Tibial nerve (tissue), 4 donors: ENCODE results near the gene TXLNB. TPM values are rescaled to one million over a fixed set of nuclear protein-coding genes. Genes with fewer than 3 reads are reported as not detected.
"Not testable (repeated sequence)": the region's sequence is repeated elsewhere in the genome, so short reads cannot be mapped to it uniquely, and the experiment has no call there.

Source experiments
- DNase-seq, 2 donors: peaks; one replicate each; pipeline ENCODE4 v3.0.0-alpha.2; 2019; ENCODE audit warnings: low spot score in 2 of 2
- H3K27ac ChIP-seq, 4 donors: fragments of 200-600 bp; sonication (generic) in 3 of 4; one replicate each; pipeline ENCODE4 v1.5.1; 2017 to 2019; ENCODE audit warnings: mild to moderate bottlenecking in 1 of 4
- H3K27me3 ChIP-seq, 2 donors: fragments of 200-600 bp; sonication (generic) in 1 of 2; one replicate each; pipeline versions ENCODE4 v1.5.1 to v1.6.0; 2017 to 2019
- H3K36me3 ChIP-seq, 3 donors: fragments of 200-600 bp; sonication (generic); one replicate each; pipeline ENCODE4 v1.5.1; 2018 to 2019
- H3K4me1 ChIP-seq, 4 donors: fragments of 200-600 bp; sonication (generic) in 3 of 4; one replicate each; pipeline ENCODE4 v1.5.1; 2017 to 2019
- H3K4me3 ChIP-seq, 4 donors: fragments of 200-600 bp; sonication (generic) in 3 of 4; one replicate each; pipeline ENCODE4 v1.5.1; 2017 to 2019; ENCODE audit warnings: mild to moderate bottlenecking in 1 of 4, moderate library complexity in 1 of 4
- H3K9me3 ChIP-seq, 4 donors: fragments of 200-600 bp; sonication (generic) in 3 of 4; one replicate each; pipeline ENCODE4 v1.5.1; 2017 to 2019
- EP300 ChIP-seq, 2 donors: sonication (generic); formaldehyde crosslinking; IDR thresholded peaks; one replicate each; pipeline ENCODE4 v1.6.1; 2017; ENCODE audit warnings: antibody characterized with exemption in 2 of 2, mild to moderate bottlenecking in 1 of 2
- POLR2A ChIP-seq, 2 donors: fragments of 450-650 bp; IDR thresholded peaks; one replicate each; pipeline ENCODE4 v1.6.1; 2017; ENCODE audit warnings: antibody characterized with exemption in 2 of 2, mild to moderate bottlenecking in 2 of 2, moderate library complexity in 2 of 2
- WGBS, 2 donors: methylation state at CpG; one replicate each; pipeline ENCODE4 v1.1.5; 2018; 5-methylcytosine and 5-hydroxymethylcytosine counted together
- total RNA-seq, 4 donors: library from RNA; depleted of rRNA; stranded (reverse); fragments of >200 nt; gene quantifications; one replicate each; pipeline ENCODE4 v1.1.0, GENCODE V29; 2016
- TF ChIP-seq, protein P1 (sequence below), 5 experiments: fragments of 200-600 bp in 3 of 5; fragments of 450-650 bp in 2 of 5; sonication (generic) in 3 of 5; IDR thresholded peaks; one replicate each; pipeline ENCODE4 v1.5.1; 2016 to 2019; ENCODE audit warnings: antibody characterized with exemption in 5 of 5, mild to moderate bottlenecking in 3 of 5, moderate library complexity in 2 of 5

Gene TXLNB
- total RNA-seq, 4 donors from 2014 or later = under 0.01 to 0.63 (median 0.26) TPM

DNA sequence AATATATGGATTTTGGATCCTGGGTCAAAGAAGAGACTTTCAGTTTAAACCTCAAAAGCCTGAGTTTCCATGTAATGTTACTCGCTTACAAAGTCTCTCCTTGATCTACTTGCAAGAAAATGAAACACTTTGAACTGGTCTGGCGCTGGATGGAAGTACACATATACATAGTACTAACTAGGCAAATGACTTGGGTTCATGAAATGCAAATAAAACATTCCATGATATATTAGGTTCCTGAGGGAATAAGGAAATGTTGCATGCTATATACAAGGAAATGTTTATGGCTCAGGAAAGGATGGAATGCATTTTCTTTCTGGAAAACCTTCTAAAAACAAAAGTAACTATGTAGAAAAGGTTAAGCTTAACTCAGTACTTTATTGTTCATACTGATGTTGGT lies 11.4 kb upstream of the TXLNB start:
- Histone ChIP-seq H3K27ac (no peak overlapping the region), H3K4me1 (no peaks in the 10 kb centered on the region), H3K9me3 (no peaks in the 10 kb centered on the region), H3K4me3 (no peak overlapping the region), H3K27me3 (no peaks in the 10 kb centered on the region), H3K36me3 (no peaks in the 10 kb centered on the region)
- DNase-seq = no peak
- 91% methylated on average over 2 of the region's 2 CpGs for WGBS, 2 donors
- no peak for TF ChIP-seq POLR2A (IDR thresholded peaks at IDR 0.05)
- no peak for TF ChIP-seq EP300 (IDR thresholded peaks at IDR 0.05)
- TF ChIP-seq, protein P1, sequence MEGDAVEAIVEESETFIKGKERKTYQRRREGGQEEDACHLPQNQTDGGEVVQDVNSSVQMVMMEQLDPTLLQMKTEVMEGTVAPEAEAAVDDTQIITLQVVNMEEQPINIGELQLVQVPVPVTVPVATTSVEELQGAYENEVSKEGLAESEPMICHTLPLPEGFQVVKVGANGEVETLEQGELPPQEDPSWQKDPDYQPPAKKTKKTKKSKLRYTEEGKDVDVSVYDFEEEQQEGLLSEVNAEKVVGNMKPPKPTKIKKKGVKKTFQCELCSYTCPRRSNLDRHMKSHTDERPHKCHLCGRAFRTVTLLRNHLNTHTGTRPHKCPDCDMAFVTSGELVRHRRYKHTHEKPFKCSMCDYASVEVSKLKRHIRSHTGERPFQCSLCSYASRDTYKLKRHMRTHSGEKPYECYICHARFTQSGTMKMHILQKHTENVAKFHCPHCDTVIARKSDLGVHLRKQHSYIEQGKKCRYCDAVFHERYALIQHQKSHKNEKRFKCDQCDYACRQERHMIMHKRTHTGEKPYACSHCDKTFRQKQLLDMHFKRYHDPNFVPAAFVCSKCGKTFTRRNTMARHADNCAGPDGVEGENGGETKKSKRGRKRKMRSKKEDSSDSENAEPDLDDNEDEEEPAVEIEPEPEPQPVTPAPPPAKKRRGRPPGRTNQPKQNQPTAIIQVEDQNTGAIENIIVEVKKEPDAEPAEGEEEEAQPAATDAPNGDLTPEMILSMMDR (IDR thresholded peaks at IDR 0.05) = no peak

DNA sequence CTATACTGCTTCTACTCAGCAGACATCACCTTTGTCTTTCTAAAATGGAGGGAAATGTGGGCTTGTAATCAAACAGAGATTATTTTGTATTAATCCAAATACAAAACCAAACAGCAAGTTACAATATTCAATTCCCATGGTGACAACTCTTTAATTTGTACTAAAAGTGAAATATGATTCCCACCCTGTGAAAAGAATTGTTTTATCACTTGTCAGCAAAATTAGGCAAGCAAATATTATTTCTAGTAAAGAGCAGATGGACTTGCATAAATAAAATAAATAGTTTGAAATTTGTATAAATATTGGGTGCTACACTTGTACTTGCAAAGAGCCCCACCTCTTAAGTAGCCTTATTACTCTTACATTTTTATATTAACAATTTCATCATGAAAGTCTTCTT lies 6.1 kb upstream of the TXLNB start:
- no peak overlapping the region for H3K27ac ChIP-seq
- no peak for TF ChIP-seq POLR2A (IDR thresholded peaks at IDR 0.05)
- no peak for TF ChIP-seq EP300 (IDR thresholded peaks at IDR 0.05)
- TF ChIP-seq, protein P1 (IDR thresholded peaks at IDR 0.05) = no peak
- no peaks in the 10 kb centered on the region for H3K9me3 ChIP-seq
- DNase-seq = no peak
- H3K4me3 ChIP-seq = no peak overlapping the region
- no peaks in the 10 kb centered on the region for H3K4me1 ChIP-seq
- H3K27me3 ChIP-seq = no peaks in the 10 kb centered on the region
- H3K36me3 ChIP-seq = no peaks in the 10 kb centered on the region

DNA sequence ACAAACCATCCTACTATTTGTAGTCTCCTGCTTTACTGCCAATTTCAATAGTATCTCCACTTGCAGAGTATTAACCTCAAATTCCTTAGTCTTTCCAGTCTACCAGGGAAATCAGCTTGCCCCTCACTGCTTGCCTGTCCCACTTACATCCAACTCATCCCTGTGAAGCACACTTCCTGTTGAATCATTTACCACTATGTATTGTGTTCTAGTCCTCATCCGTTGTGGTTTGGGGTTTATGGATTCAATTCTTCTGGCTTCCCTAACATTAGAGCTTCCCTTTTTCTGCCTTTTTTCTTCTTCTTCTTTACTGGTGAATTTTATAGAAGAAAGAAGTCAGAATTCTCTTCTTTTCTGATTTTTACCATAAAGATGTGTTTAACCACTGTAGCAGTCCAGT lies 5.1 kb upstream of the TXLNB start:
- Histone ChIP-seq H3K4me3 (no peak overlapping the region), H3K4me1 (peaks cover 0 to 7% (median 3%) of the 10 kb centered on the region in 4 donors), H3K27ac (no peak overlapping the region), H3K9me3 (no peaks in the 10 kb centered on the region), H3K27me3 (no peaks in the 10 kb centered on the region), H3K36me3 (no peaks in the 10 kb centered on the region)
- DNase-seq = no peak
- 60 to 69% methylated on average over 1 of the region's 1 CpG for WGBS, 2 donors
- TF ChIP-seq EP300 (IDR thresholded peaks at IDR 0.05) = peak in 1 of 2 donors; percentile 35
- TF ChIP-seq, protein P1 (IDR thresholded peaks at IDR 0.05) = no peak

DNA sequence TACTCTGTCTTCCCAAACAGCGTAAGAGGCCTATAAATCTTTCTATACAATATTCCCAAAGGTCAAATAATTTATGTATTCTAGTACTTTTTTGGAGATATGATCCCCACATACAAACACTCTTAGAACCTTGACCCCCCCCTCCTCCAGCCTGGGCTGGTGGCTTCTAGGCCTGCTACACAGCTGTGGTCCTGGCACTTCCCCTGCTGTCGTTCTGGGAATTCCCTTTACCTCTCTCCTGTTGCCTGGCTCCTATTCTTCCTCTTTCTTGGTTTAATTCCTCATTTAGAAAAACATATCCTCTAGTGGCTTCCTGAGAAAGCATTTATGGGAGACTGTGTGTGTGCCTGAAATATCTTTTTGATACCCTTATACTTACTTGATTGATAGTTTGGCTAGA lies 4.1 kb upstream of the TXLNB start:
- TF ChIP-seq, protein P1 (IDR thresholded peaks at IDR 0.05) = no peak
- TF ChIP-seq POLR2A (IDR thresholded peaks at IDR 0.05) (no peak), EP300 (IDR thresholded peaks at IDR 0.05) (no peak)
- Histone ChIP-seq H3K27ac (no peak overlapping the region), H3K36me3 (no peaks in the 10 kb centered on the region), H3K4me1 (peaks cover 0 to 18% (median 5%) of the 10 kb centered on the region in 4 donors), H3K9me3 (no peaks in the 10 kb centered on the region), H3K27me3 (no peaks in the 10 kb centered on the region), H3K4me3 (no peak overlapping the region)
- 74 to 79% methylated on average over 2 of the region's 2 CpGs for WGBS, 2 donors
- no peak for DNase-seq

DNA sequence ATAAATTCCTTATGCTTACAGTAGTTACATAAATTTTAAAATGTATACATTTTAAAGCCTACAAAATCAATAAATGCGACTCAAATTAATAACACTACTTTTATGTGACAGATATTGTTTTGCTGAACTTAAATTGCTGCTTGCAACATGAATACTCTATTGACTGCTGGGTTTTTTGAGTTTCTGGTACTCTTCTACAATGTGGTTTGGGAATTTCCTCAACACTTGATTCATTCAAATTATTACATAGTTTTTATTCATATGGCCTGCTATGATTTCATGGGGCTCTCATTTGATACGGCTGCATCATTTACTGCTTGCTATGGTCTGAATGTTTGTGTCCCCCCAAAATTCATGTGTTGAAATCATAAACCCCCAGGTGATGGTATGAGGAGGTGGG lies 2.3 kb upstream of the TXLNB start:
- Histone ChIP-seq H3K36me3 (no peaks in the 10 kb centered on the region), H3K9me3 (no peaks in the 10 kb centered on the region), H3K4me1 (peaks cover 0 to 25% (median 13%) of the 10 kb centered on the region in 4 donors), H3K27ac (no peak overlapping the region), H3K4me3 (no peak overlapping the region), H3K27me3 (no peaks in the 10 kb centered on the region)
- 63% methylated on average over 2 of the region's 2 CpGs for WGBS, 2 donors
- TF ChIP-seq EP300 (IDR thresholded peaks at IDR 0.05) (no peak), POLR2A (IDR thresholded peaks at IDR 0.05) (no peak)
- TF ChIP-seq, protein P1 (IDR thresholded peaks at IDR 0.05) = no peak
- DNase-seq = no peak

DNA sequence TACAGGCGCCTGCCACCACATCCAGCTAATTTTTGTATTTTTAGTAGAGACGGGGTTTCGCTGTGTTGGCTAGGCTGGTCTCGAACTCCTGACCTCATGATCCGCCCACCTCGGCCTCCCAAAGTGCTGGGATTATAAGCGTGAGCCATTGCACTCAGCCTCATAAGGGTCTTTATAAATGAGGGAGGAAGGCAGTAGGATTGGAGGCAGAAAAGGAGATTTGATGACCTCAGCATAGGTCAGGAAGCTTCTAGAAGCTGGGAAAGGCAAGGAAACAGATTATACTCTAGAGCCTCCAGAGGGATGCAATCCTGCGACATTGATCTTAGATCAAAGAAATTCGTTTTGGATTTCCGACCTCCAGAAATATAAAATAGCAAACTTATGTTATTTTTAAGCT lies 1.4 kb upstream of the TXLNB start:
- 93 to 95% methylated on average over 10 of the region's 10 CpGs for WGBS, 2 donors
- not testable (repeated sequence) for H3K4me3 ChIP-seq, H3K27ac ChIP-seq, H3K27me3 ChIP-seq, H3K36me3 ChIP-seq, H3K9me3 ChIP-seq, DNase-seq
- peaks cover 0 to 25% (median 13%) of the 10 kb centered on the region in 4 donors for H3K4me1 ChIP-seq
